Naive thymus-derived CD8-positive, alpha-beta T cell (primary cell): ENCODE data around the gene ACAP2. TPM values are rescaled to one million over a fixed set of nuclear protein-coding genes. Genes with fewer than 3 reads are reported as not detected.
"Not testable (repeated sequence)": the region's sequence is repeated elsewhere in the genome, so short reads cannot be mapped to it uniquely, and the experiment has no call there.

Source experiments
- ATAC-seq, 2 donors: fragments of 150-1000 bp; cut with Tn5 transposase in 1 of 2; sonication (Bioruptor Pico), chemical (Tn5 transposase) in 1 of 2; 1 replicate in 1 of 2; 2 replicates in 1 of 2; pipeline ENCODE4 v1.10.0; 2021; ENCODE audit warnings: mild to moderate bottlenecking in 2 of 2, moderate library complexity in 2 of 2
- POLR2A ChIA-PET: fragments of 350-600 bp; sonication (Branson Sonifier 250); formaldehyde crosslinking; loops from one replicate; lab custom pipeline; 2021; ENCODE audit warnings: antibody characterized with exemption; lab: Charles Lee
- DNase-seq, 10 donors: peaks; one replicate each; pipeline versions ENCODE4 v3.0.0 to v3.0.0-alpha.2; 2020 to 2022
- H3K27ac Mint-ChIP-seq, 10 donors: one replicate each; pipeline ENCODE4 v1.8.0; 2020 to 2022; ENCODE audit warnings: mild to moderate bottlenecking in 10 of 10, mixed read lengths in 10 of 10, moderate library complexity in 4 of 10, inconsistent platforms in 1 of 10
- H3K27me3 Mint-ChIP-seq, 5 donors: one replicate each; pipeline ENCODE4 v1.8.0; 2021 to 2022; ENCODE audit warnings: mixed read lengths in 5 of 5
- H3K36me3 Mint-ChIP-seq, 3 donors: one replicate each; pipeline ENCODE4 v1.8.0; 2020 to 2022; ENCODE audit warnings: mixed read lengths in 3 of 3, mild to moderate bottlenecking in 2 of 3, inconsistent platforms in 1 of 3
- H3K4me1 Mint-ChIP-seq, 4 donors: one replicate each; pipeline ENCODE4 v1.8.0; 2021 to 2022; ENCODE audit warnings: mixed read lengths in 4 of 4
- H3K4me3 Mint-ChIP-seq, 10 donors: one replicate each; pipeline ENCODE4 v1.8.0; 2020 to 2022; ENCODE audit warnings: mild to moderate bottlenecking in 10 of 10, mixed read lengths in 10 of 10, moderate library complexity in 6 of 10, inconsistent platforms in 1 of 10
- H3K9me3 Mint-ChIP-seq, 9 donors: one replicate each; pipeline ENCODE4 v1.8.0; 2020 to 2022; ENCODE audit warnings: mixed read lengths in 9 of 9, mild to moderate bottlenecking in 3 of 9, inconsistent platforms in 1 of 9, moderate library complexity in 1 of 9
- polyA plus RNA-seq, 3 donors: library from polyadenylated mRNA; unstranded; fragments of 300-500 nt; fragmentation: Illumina TruSeq; gene quantifications; one replicate each; pipeline ENCODE4 v1.2.3, GENCODE V29; 2021
- total RNA-seq, 8 experiments: library from RNA in 2 of 8; stranded (reverse) in 2 of 8; gene quantifications; one replicate each; pipeline ENCODE4 v1.2.3 and lab custom pipeline; 2021 to 2026

The ACAP2 gene
- total RNA-seq (10 to 100 TPM; 78.7 to 81.0 TPM), polyA plus RNA-seq (10 to 100 TPM; 36.7 to 49.6 (median 49.5) TPM), total RNA-seq (lab: John Stamatoyannopoulos, UW) (76.7 to 192 (median 166) reads per million in 6 experiments)

DNA sequence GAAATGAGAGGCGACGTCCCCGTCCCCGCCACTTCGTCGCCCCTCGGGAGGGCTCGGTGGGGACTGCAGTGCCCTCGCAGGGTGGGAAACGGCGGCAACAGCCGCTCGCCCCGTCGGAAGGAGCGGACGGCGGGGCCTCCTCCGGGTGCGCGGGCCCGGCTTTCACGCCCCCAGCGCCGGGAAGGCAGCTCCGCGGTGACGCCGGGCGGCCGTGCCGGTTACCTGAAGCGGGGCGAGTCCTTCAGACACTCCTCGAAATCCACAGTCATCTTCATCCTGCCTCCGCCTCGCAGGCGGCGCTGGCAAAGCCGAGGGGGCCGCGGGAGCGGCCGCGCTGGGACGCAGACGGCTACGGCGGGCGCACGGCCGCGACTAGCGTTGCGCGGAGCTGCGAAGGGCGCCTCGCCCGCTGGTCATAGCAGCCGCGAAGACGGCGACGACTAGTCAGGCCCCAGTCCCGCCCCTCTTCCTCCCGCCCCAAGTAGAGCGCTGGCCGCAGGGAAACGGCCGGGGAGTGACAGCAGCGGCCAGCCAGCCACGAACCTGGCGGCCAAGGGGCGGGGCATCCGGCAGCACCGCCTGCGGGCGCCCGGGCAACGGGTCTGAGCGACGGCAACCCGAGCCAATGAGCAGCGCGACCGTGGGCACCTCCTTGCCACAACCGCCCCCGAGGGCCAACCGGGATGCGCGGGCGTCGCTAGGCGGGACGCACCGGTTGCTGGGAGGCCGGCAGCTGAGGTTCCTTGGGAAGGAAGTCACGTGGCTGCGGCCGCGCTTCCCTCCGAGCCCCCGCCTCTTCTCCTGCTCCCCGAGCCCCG is at the start of gene ACAP2:
Gene ACAP2 (minus strand): TSS at position 448 of the 818 bp plus-strand sequence. CDS start 173 bp downstream, at position 275.
- Mint-ChIP-seq H3K4me3 (peak within 1 kb of the TSS; percentile 91 to 99 (median 94)), H3K9me3 (no peaks in the 10 kb centered on the region), H3K27me3 (no peaks in the 10 kb centered on the region), H3K36me3 (no peaks in the 10 kb centered on the region), H3K27ac (peak within 1 kb of the TSS; percentile 51 to 95 (median 90)), H3K4me1 (peaks cover 20 to 61% (median 53%) of the 10 kb centered on the region in 4 donors)
- ATAC-seq (peak; percentile 90 to 91), DNase-seq (peak; percentile 95 to 99 (median 98))
- POLR2A ChIA-PET = interaction anchor here (0.7 to 3.0 kb wide), 8 partner anchors 13 to 770 kb away, joined by 3 to 14 read pairs (median 4); partner anchors contain the start of genes LSG1, PPP1R2 and XXYLT1

- H3K27ac Mint-ChIP-seq = no peak overlapping the region
- H3K4me3 Mint-ChIP-seq = no peak overlapping the region
- H3K9me3 Mint-ChIP-seq = no peaks in the 10 kb centered on the region
- DNase-seq = no peak
- ATAC-seq = no peak
- POLR2A ChIA-PET = interaction anchor here (0.6 kb wide), 1 partner anchor 16 kb away, joined by 4 read pairs; no protein-coding TSS in a partner anchor
- no peaks in the 10 kb centered on the region for H3K36me3 Mint-ChIP-seq
- peaks cover 0 to 10% (median 5%) of the 10 kb centered on the region in 5 donors for H3K27me3 Mint-ChIP-seq
- no peaks in the 10 kb centered on the region for H3K4me1 Mint-ChIP-seq
Measured at GRCh38 chr3:195475614-195476013, 32.8 kb upstream of the ACAP2 start.

DNA sequence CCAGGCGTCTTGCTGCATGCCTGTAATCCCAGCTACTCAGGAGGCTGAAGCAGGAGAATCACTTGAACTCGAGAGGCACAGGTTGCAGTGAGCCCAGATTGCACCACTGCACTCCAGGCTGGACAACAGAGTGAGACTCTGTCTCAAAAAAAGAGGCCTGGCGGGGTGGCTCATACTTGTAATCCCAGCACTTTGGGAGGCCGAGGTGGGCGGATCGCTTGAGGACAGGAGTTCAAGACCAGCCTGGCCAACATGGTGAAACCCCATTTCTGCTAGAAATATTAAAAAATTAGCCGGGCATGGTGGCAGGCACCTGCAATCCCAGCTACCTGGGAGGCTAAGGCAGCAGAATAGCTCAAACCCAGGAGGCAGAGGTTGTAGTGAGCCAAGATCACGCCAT is 32.3 kb upstream of the ACAP2 start:
- not testable (repeated sequence) for DNase-seq, ATAC-seq, H3K36me3 Mint-ChIP-seq, H3K4me3 Mint-ChIP-seq, H3K4me1 Mint-ChIP-seq, H3K27ac Mint-ChIP-seq, H3K9me3 Mint-ChIP-seq
- POLR2A ChIA-PET = interaction anchor here (0.6 kb wide), 1 partner anchor 15 kb away, joined by 4 read pairs; no protein-coding TSS in a partner anchor
- peaks cover 0 to 10% (median 5%) of the 10 kb centered on the region in 5 donors for H3K27me3 Mint-ChIP-seq

DNA sequence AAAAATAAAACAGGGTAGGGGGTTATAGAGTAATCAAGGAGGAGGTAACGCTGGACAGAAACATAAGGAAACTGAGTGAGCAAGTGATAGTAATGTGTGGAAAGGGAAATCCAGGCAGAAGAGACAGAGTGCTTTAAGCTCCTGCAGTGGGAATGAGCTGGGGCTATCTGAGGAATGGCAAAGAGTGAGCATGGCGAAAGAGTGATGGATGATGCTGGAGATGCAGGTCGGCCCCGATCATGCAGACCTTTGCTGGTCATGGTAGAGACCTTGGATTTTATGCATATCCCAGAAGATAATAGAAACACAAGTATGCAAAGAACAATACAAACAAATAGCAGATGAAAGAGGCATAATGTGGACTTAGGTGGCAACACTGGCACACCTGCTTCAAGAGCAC is 26.0 kb upstream of the ACAP2 start:
- no peak overlapping the region for H3K4me3 Mint-ChIP-seq
- peaks cover 3 to 9% (median 8%) of the 10 kb centered on the region in 4 donors for H3K4me1 Mint-ChIP-seq
- peaks cover 0 to 20% (median 16%) of the 10 kb centered on the region in 3 donors for H3K36me3 Mint-ChIP-seq
- H3K9me3 Mint-ChIP-seq = peaks cover 0 to 22% (median 15%) of the 10 kb centered on the region in 9 donors
- DNase-seq (no peak), ATAC-seq (no peak)
- no peaks in the 10 kb centered on the region for H3K27me3 Mint-ChIP-seq
- POLR2A ChIA-PET = no interaction called here
- H3K27ac Mint-ChIP-seq = peak overlapping the region in 6 of 10 donors; percentile 1 to 82 (median 76)

DNA sequence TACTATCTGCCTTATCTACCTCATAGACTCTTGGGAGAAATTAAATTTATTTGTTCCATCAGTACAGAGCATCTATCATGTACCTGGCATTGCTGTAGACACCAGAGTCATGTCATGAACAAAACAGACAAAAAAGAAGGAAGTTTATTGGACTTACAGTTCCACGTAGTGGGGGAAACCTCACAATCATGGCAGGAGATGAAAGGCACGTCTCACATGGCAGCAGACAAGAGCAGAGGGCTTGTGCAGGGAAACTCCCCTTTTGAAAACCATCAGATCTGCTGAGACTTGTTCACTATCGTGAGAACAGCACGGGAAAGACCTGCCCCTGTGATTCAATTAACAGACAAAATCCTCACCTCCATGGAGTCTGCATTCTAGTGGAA is 25.6 kb upstream of the ACAP2 start:
- H3K27ac Mint-ChIP-seq = peak overlapping the region; percentile 44 to 86 (median 77)
- H3K9me3 Mint-ChIP-seq = peaks cover 0 to 22% (median 15%) of the 10 kb centered on the region in 9 donors
- H3K36me3 Mint-ChIP-seq = peaks cover 0 to 20% (median 16%) of the 10 kb centered on the region in 3 donors
- peak; percentile 63 to 65 for ATAC-seq
- peak overlapping the region in 3 of 10 donors; percentile 1 to 46 (median 1) for H3K4me3 Mint-ChIP-seq
- peaks cover 3 to 9% (median 8%) of the 10 kb centered on the region in 4 donors for H3K4me1 Mint-ChIP-seq
- peak in 1 of 10 donors; percentile 6 for DNase-seq
- H3K27me3 Mint-ChIP-seq = no peaks in the 10 kb centered on the region
- POLR2A ChIA-PET = no interaction called here

GRCh38 chr3:195467641-195468390 is 25.0 kb upstream of the ACAP2 start:
- Mint-ChIP-seq H3K4me3 (peak overlapping the region in 3 of 10 donors; percentile 1 to 46 (median 1)), H3K27ac (peak overlapping the region; percentile 44 to 86 (median 77)), H3K36me3 (peaks cover 0 to 20% (median 16%) of the 10 kb centered on the region in 3 donors), H3K27me3 (no peaks in the 10 kb centered on the region), H3K4me1 (peaks cover 3 to 9% (median 8%) of the 10 kb centered on the region in 4 donors), H3K9me3 (peaks cover 0 to 22% (median 15%) of the 10 kb centered on the region in 9 donors)
- DNase-seq = peak in 2 of 10 donors; percentile 40 to 47
- POLR2A ChIA-PET = no interaction called here
- ATAC-seq = peak; percentile 89 to 92

- peak overlapping the region in 1 of 10 donors; percentile 15 for H3K27ac Mint-ChIP-seq
- POLR2A ChIA-PET = interaction anchor here (0.7 to 0.8 kb wide), 2 partner anchors 9 to 141 kb away, joined by 3 to 4 read pairs; no protein-coding TSS in a partner anchor
- H3K9me3 Mint-ChIP-seq = peaks cover 0 to 22% (median 15%) of the 10 kb centered on the region in 9 donors
- H3K4me1 Mint-ChIP-seq = peaks cover 3 to 9% (median 8%) of the 10 kb centered on the region in 4 donors
- ATAC-seq (no peak), DNase-seq (no peak)
- H3K36me3 Mint-ChIP-seq = peaks cover 0 to 20% (median 16%) of the 10 kb centered on the region in 3 donors
- H3K27me3 Mint-ChIP-seq = no peaks in the 10 kb centered on the region
- no peak overlapping the region for H3K4me3 Mint-ChIP-seq
Measured at GRCh38 chr3:195466251-195466650, 23.4 kb upstream of the ACAP2 start.

DNA sequence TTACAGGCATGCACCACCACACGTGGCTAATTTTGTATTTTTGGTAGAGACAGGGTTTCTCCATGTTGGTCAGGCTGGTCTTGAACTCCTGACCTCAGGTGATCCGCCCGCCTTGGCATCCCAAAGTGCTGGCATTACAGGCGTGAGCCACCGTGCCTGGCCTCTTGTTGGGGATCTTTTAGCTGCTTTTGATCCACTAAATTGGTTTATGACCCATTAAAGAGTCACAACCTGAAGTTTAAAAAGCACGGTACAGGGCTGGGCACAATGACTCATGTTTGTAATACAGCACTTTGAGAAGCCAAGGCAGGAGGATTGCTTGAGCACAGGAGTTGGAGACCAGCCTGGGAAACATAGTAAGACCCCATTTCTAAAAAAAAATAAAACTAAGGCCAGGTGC is 20.1 kb upstream of the ACAP2 start:
- POLR2A ChIA-PET, H3K27ac Mint-ChIP-seq, H3K9me3 Mint-ChIP-seq, H3K27me3 Mint-ChIP-seq, H3K4me3 Mint-ChIP-seq, H3K36me3 Mint-ChIP-seq, DNase-seq, ATAC-seq: not testable (repeated sequence)
- peaks cover 2 to 15% (median 13%) of the 10 kb centered on the region in 4 donors for H3K4me1 Mint-ChIP-seq

DNA sequence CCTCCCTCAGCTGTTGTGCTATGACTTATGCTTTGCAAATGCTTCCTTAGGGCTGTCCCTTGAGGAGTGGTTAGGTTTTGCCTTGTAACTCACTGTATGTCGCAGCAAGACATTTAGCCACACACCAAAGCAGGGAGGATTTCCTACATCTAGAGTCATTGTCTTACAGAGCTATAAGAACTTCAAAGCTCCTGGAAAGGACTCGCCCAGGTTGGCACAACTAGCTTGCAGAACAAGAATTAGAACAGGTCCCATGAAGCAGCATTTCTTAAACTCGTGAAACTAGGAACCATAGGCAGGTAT is 19.4 kb upstream of the ACAP2 start:
- Mint-ChIP-seq H3K36me3 (no peaks in the 10 kb centered on the region), H3K27ac (peak overlapping the region in 1 of 10 donors; percentile 43), H3K27me3 (no peaks in the 10 kb centered on the region), H3K9me3 (no peaks in the 10 kb centered on the region), H3K4me3 (peak overlapping the region in 1 of 10 donors; percentile 6), H3K4me1 (peaks cover 2 to 15% (median 12%) of the 10 kb centered on the region in 4 donors)
- POLR2A ChIA-PET = no interaction called here
- DNase-seq (no peak), ATAC-seq (no peak)

DNA sequence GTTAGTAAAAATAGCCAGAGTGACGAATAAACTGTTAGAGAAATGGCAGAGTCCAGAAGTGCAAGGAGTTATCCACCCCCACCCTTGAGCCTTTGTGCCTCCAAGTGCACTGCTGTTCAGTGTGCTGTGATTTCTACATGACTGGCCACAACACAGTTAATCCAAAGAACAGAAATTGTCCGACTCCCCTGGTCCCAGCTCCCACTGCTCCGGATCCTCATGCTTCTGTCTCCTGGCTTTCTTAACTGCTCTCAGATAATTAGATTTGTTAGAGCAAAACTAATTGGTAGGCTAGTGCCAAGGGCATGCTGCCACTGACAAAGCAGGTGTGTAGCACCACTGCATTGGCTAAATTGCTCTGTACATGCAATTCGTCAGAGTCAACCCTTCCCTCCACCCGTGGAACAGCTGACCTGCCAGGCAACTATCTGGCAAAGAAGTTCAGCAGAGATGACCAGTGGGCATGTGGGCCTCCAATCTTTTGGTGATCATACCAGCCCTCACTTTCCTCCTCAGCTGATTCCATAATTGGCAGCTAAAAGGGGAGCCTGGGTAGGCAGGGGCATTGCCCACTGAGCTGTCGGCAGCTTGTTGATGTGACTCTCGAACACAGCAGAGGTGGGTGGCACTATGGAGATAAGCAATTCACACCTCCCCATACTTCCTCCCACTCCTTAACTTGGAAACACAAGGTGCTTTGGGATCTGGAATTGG is 18.9 kb upstream of the ACAP2 start:
- Mint-ChIP-seq H3K27ac (peak overlapping the region in 4 of 10 donors; percentile 1 to 52 (median 31)), H3K4me3 (no peak overlapping the region), H3K27me3 (no peaks in the 10 kb centered on the region), H3K4me1 (peaks cover 2 to 15% (median 12%) of the 10 kb centered on the region in 4 donors), H3K36me3 (no peaks in the 10 kb centered on the region), H3K9me3 (no peaks in the 10 kb centered on the region)
- no peak for ATAC-seq
- DNase-seq = no peak
- POLR2A ChIA-PET = interaction anchor here (0.7 kb wide), 1 partner anchor 283 kb away, joined by 3 read pairs; no protein-coding TSS in a partner anchor

- no peaks in the 10 kb centered on the region for H3K36me3 Mint-ChIP-seq
- no peaks in the 10 kb centered on the region for H3K27me3 Mint-ChIP-seq
- ATAC-seq = no peak
- peak overlapping the region in 4 of 10 donors; percentile 12 to 41 (median 17) for H3K27ac Mint-ChIP-seq
- H3K9me3 Mint-ChIP-seq = no peaks in the 10 kb centered on the region
- no peak for DNase-seq
- POLR2A ChIA-PET = interaction anchor here (0.7 kb wide), 2 partner anchors 15 to 64 kb away, joined by 4 to 5 read pairs; no protein-coding TSS in a partner anchor
- H3K4me1 Mint-ChIP-seq = peaks cover 7 to 25% (median 20%) of the 10 kb centered on the region in 4 donors
- H3K4me3 Mint-ChIP-seq = peak overlapping the region in 1 of 10 donors; percentile 1
Measured at GRCh38 chr3:195460091-195460713, 17.4 kb upstream of the ACAP2 start.
